Spinal cord (tissue), 10 donors: ENCODE measurements around the gene KDM2A. TPM values are rescaled to one million over a fixed set of nuclear protein-coding genes. Genes with fewer than 3 reads are reported as not detected.

Experiments used
- DNase-seq, 6 donors: peaks; one replicate each; pipeline versions ENCODE4 v3.0.0 to v3.0.0-alpha.2; 2013 to 2015; ENCODE audit warnings: low spot score in 6 of 6, low read depth in 4 of 6
- H3K27ac ChIP-seq: one replicate; pipeline ENCODE4 v1.5.1; 2013; ENCODE audit warnings: low read depth, low read length, control low read depth
- H3K27me3 ChIP-seq: one replicate; pipeline ENCODE4 v1.6.1; 2013; ENCODE audit warnings: low read length; ENCODE audit not compliant: control insufficient read depth, insufficient read depth
- H3K36me3 ChIP-seq: one replicate; pipeline ENCODE4 v1.6.1; 2013; ENCODE audit warnings: low read length; ENCODE audit not compliant: control insufficient read depth, insufficient read depth
- H3K4me1 ChIP-seq: one replicate; pipeline ENCODE4 v1.6.1; 2013; ENCODE audit warnings: low read length; ENCODE audit not compliant: control insufficient read depth, insufficient read depth
- H3K4me3 ChIP-seq: one replicate; pipeline ENCODE4 v1.5.1; 2013; ENCODE audit warnings: low read depth, low read length, control low read depth
- H3K9me3 ChIP-seq: one replicate; pipeline ENCODE4 v1.6.1; 2013; ENCODE audit warnings: low read length; ENCODE audit not compliant: control insufficient read depth, insufficient read depth
- WGBS: methylation state at CpG from one replicate; pipeline ENCODE4 v1.1.5; 2013; ENCODE audit warnings: missing lambda C conversion rate; ENCODE audit not compliant: insufficient coverage; 5-methylcytosine and 5-hydroxymethylcytosine counted together
- polyA plus RNA-seq, 2 donors: library from polyadenylated mRNA; unstranded; fragments of 120-200 nt; gene quantifications; one replicate each; pipeline ENCODE4 v1.2.1, GENCODE V29; 2013; ENCODE audit not compliant: insufficient read length in 2 of 2
- total RNA-seq, 2 donors: library from RNA; depleted of rRNA in 1 of 2; stranded (reverse); fragments of 120-200 nt in 1 of 2; fragments of >200 nt in 1 of 2; gene quantifications; one replicate each; pipeline versions ENCODE4 v1.2.3 to v1.2.4, GENCODE V29; 2013 to 2014
- donor health status: healthy.

KDM2A gene
- total and polyA plus RNA-seq, 4 donors: 46.3 to 71.5 (median 57.3) TPM

DNA sequence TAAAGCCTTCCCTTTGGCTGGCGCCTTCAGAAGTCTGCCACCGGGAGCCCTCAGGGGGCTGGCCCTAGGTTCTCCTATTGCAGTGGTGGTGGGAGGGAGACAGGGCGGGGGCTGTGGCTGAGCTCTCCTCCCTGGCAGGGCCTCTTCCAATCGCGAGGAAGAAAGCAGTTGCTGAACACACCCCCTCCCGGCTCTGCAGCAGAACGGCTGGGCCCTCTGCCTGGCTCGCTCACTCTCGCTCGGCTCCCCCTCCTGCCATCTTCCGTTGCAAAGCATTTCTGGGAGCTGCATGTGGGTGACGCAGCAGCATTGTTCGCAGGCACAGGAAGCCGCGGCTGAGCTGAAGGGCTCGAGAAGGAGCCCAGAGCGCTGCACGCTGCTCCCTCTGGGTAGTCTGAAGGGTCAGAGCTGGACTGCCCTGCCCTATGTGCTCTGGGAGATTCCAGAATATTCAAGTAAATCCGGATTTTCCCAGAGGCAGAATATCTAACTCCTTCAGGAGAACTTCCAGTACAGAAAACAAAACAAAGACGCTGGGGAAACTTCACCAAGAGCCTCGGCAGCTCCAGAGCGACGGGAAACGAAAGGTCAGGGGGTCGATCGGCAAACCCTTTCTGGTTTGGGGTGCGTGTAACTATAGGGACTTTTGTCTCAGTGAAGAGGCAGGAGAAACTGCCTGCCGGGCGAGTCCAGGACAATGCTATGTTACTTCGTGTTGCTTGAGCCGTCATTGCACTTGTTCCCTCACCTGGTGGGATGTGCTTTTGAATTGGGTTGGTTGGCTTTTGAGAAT, 120.9 kb downstream of the KDM2A start:
- Histone ChIP-seq H3K27me3 (no peaks in the 10 kb centered on the region), H3K4me3 (peak overlapping the region; percentile 86), H3K27ac (peak overlapping the region; percentile 95), H3K9me3 (no peaks in the 10 kb centered on the region), H3K36me3 (peaks cover 13% of the 10 kb centered on the region), H3K4me1 (peaks cover 29% of the 10 kb centered on the region)
- DNase-seq: peak; percentile 86 to 99 (median 92)
- WGBS: 0% methylated on average over 26 of the region's 31 CpGs

DNA sequence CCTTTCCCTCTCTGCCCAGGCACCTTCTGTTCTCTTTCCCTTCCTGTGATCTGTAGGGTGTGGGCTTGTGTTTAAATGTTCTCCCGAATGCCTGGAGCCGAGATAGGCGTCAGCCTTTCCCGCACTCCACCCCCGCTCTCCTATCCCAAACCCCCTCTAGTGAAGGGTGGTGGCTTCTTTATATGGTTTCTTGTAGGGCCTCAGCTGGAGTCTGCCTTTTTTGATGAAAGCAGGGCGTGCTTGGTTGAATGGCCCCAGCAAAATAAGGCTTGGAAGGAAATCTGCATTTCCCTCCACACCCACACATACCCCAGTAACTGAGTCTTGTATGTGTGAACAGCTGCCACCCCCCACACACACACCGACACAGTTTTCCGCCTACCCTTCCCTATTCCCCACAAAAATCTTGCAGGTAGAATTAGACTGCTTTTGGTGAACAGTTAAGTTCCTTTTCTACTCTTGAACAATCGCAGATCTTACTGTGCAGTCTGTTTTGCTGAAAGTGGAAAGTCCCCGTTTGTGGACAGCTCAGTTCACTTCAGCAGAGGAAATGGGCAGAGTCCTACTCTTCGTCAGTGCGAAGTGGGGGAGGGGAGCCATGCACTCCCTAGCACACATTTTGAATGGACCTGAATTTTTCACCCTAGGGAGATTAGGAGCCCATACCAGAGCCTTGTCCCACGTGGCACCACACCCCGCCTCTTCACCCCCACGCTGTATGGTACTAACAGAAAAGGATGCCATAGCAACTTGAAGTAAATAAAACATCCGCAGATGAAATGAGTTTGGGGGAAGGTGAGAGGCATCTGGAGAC, 121.7 kb downstream of the KDM2A start:
- no peaks in the 10 kb centered on the region for H3K27me3 ChIP-seq
- WGBS: 6% methylated on average over 3 of the region's 16 CpGs
- DNase-seq: peak in 2 of 6 donors; percentile 61 to 71
- H3K9me3 ChIP-seq: no peaks in the 10 kb centered on the region
- H3K27ac ChIP-seq: peak overlapping the region; percentile 95
- H3K4me1 ChIP-seq: peaks cover 29% of the 10 kb centered on the region
- peak overlapping the region; percentile 86 for H3K4me3 ChIP-seq
- H3K36me3 ChIP-seq: peaks cover 13% of the 10 kb centered on the region

DNA sequence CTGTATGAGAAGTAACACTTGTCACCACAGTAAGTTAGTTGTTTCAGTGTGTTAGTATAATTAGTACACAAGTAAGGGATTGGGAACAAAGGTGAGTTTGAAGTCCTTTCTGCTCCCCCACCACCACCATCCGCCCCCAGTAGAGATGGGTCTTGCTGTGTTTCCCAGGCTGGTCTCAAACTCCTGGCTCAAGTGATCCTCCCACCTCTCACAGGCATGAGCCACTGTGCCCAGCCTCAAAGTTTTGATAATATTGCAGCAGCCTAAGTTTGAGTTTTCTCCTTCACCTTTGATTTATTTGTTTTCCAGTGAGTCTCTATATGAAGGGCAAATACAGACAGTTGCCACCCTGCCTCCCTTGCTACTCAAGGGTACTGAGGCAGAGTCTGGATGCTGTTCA, 123.5 kb downstream of the KDM2A start:
- peaks cover 25% of the 10 kb centered on the region for H3K36me3 ChIP-seq
- no peak overlapping the region for H3K4me3 ChIP-seq
- no peak for DNase-seq
- no peak overlapping the region for H3K27ac ChIP-seq
- 80% methylated on average over 1 of the region's 1 CpG for WGBS
- peaks cover 29% of the 10 kb centered on the region for H3K4me1 ChIP-seq
- no peaks in the 10 kb centered on the region for H3K27me3 ChIP-seq
- H3K9me3 ChIP-seq: no peaks in the 10 kb centered on the region

DNA sequence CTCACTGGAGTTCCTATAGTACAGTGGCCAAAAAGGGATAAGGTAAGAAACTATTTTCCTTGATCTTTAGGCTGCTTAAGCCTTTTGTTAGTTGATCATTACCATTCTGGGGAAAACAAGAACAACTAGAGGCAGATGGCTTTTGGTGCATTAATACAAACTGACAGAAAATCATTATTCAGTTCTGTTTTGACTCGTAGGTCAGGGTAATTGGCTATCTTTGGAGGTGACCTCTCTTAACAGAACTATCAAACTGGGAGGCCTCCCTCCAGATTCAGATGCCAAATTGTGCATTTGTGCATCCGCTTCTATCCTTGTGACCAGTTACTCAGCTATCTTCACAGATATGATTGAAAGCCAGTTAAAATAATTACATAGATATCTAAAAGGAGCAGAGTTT, 124.0 kb downstream of the KDM2A start:
- H3K27me3 ChIP-seq: no peaks in the 10 kb centered on the region
- H3K27ac ChIP-seq: no peak overlapping the region
- no peak for DNase-seq
- H3K4me3 ChIP-seq: no peak overlapping the region
- peaks cover 29% of the 10 kb centered on the region for H3K4me1 ChIP-seq
- no peaks in the 10 kb centered on the region for H3K9me3 ChIP-seq
- H3K36me3 ChIP-seq: peaks cover 26% of the 10 kb centered on the region
- no CpG with 5 or more reads among the region's 2 CpGs for WGBS

DNA sequence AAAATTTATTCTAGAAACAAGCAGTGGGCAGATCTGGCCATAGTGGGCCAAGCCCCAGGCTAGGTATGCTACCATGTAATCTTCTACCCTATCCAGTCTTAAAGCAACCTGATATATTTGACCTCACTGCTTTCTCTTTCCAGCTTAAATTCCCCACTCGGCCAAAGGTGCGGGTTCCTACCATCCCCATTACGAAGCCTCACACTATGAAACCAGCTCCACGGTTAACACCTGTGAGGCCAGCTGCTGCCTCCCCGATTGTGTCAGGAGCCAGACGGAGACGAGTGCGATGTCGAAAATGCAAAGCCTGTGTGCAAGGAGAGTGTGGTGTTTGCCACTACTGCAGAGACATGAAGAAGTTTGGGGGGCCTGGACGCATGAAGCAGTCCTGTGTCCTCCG, 126.0 kb downstream of the KDM2A start:
- peaks cover 16% of the 10 kb centered on the region for H3K4me1 ChIP-seq

DNA sequence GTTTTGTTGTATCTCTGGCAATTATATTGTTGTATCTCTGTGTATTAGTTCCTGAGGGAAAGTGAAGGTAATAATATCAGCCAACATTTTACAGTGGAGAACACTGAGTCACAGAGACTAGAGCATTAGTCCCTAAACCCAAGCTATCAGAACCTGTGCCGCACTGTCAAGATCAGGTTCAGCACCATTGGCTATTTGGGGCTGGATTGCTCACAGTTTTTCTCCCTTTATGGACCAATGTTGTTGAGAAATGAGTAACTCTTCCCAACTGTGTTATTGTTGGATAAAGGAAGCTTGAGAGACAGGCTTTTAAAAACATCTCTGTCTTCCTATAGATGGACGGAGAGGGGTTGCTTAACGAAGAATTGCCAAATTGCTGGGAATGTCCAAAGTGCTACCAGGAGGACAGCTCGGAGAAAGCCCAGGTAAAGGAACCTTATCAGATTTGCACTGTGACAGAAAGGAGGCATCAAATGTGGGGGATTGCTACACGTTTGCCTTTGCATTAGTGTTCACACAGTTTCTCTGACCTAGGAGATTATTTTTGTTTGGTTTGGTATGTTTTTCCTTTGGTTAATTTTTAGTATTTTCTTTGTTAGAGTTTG, 129.0 kb downstream of the KDM2A start:
- H3K4me1 ChIP-seq: no peaks in the 10 kb centered on the region
- 95% methylated on average over 4 of the region's 5 CpGs for WGBS
- no peak for DNase-seq
- H3K27me3 ChIP-seq: no peaks in the 10 kb centered on the region
- H3K4me3 ChIP-seq: no peak overlapping the region
- no peak overlapping the region for H3K27ac ChIP-seq
- peaks cover 62% of the 10 kb centered on the region for H3K36me3 ChIP-seq
- no peaks in the 10 kb centered on the region for H3K9me3 ChIP-seq

More for the DNA sequence above, 126.0 kb downstream of the KDM2A start:
- Histone ChIP-seq H3K9me3 (no peaks in the 10 kb centered on the region), H3K27me3 (no peaks in the 10 kb centered on the region), H3K27ac (no peak overlapping the region), H3K4me3 (no peak overlapping the region), H3K36me3 (peaks cover 42% of the 10 kb centered on the region)
- WGBS: 92% methylated on average over 9 of the region's 11 CpGs
- DNase-seq: no peak

DNA sequence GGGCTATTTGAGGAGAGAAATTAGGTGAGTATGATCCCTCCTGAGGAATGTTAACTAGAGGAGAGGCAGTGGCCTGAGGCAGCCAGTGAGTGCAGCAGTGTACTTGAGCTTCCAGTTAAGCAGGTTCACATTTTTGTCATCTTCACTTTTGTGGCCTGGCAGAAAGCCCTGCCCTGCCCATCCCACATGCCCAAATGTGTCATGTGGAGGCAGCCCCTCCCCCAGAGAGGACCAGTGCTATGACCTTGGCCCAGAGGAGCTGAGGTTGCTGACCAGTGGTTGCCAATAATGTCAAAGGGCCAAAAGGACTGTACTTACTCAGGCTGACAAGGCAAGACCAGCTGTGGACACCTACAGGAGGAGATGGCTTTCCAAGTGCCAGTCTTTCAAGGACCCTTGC, 129.6 kb downstream of the KDM2A start:
- Histone ChIP-seq H3K4me3 (no peak overlapping the region), H3K27ac (no peak overlapping the region), H3K27me3 (no peaks in the 10 kb centered on the region), H3K9me3 (no peaks in the 10 kb centered on the region), H3K4me1 (no peaks in the 10 kb centered on the region), H3K36me3 (peaks cover 64% of the 10 kb centered on the region)
- no peak for DNase-seq

DNA sequence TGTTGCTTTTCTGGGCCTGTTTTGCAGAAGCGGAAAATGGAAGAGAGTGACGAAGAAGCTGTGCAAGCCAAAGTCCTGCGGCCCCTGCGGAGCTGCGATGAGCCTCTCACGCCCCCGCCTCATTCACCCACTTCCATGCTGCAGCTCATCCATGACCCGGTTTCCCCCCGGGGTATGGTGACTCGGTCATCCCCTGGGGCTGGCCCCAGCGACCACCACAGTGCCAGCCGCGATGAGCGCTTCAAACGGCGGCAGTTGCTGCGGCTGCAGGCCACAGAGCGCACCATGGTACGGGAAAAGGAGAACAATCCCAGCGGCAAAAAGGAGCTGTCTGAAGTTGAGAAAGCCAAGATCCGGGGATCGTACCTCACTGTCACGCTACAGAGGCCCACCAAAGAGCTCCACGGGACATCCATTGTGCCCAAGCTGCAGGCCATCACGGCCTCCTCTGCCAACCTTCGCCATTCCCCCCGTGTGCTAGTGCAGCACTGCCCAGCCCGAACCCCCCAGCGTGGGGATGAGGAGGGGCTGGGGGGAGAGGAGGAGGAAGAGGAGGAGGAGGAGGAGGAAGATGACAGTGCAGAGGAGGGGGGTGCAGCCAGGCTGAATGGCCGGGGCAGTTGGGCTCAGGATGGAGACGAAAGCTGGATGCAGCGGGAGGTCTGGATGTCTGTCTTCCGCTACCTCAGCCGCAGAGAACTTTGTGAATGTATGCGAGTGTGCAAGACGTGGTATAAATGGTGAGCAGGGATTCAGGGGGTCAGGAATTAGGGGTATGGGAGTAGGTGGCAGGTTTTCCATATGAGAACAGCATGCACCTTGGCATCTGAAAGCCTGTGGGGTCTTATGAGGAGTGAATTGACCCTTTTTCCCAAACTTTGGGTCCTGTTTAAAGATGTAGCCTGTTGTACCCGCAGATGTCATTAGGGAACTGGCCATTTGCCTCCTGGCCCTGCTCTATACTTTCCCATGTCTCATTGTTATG, 131.3 kb downstream of the KDM2A start:
- Histone ChIP-seq H3K4me3 (no peak overlapping the region), H3K36me3 (peaks cover 75% of the 10 kb centered on the region), H3K4me1 (peaks cover 6% of the 10 kb centered on the region), H3K27me3 (no peaks in the 10 kb centered on the region), H3K9me3 (no peaks in the 10 kb centered on the region), H3K27ac (no peak overlapping the region)
- WGBS: 84% methylated on average over 34 of the region's 37 CpGs
- DNase-seq: no peak

DNA sequence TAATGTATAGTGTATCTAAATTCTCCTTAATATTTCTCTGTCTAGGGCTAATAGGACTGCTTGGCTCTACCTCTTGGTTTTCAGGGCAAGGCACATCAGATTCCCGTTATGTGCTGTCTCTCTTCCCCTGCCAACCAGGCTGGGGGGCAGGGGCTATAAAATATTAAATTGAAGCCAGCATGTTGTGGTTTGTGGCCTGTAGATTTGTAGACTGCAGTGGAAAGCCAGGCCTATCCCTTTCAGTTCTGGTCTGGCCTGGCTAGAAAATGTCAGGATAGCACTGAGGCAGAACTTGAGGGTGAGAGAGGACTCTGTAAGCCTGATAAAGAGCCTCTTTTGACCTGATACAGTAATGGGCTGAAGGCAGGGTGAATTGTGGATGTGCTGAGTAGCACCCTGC, 132.8 kb downstream of the KDM2A start:
- DNase-seq: no peak
- H3K27me3 ChIP-seq: no peaks in the 10 kb centered on the region
- no CpG with 5 or more reads among the region's 1 CpG for WGBS
- H3K27ac ChIP-seq: no peak overlapping the region
- H3K4me1 ChIP-seq: peaks cover 6% of the 10 kb centered on the region
- H3K36me3 ChIP-seq: peaks cover 79% of the 10 kb centered on the region
- H3K4me3 ChIP-seq: no peak overlapping the region
- no peaks in the 10 kb centered on the region for H3K9me3 ChIP-seq
